Bronchial epithelial cell (primary cell): ENCODE measurements around the gene EGFLAM. TPM values are rescaled to one million over a fixed set of nuclear protein-coding genes. Genes with fewer than 3 reads are reported as not detected.

Source experiments
- DNase-seq: peaks from one replicate; pipeline ENCODE4 v3.0.0-alpha.2; 2010; ENCODE audit warnings: low read depth
- FAIRE-seq: peaks from 2 replicates; lab custom pipeline; 2011; peaks lifted over from hg19 to GRCh38; lab: Jason Lieb, UNC
- H3K27me3 ChIP-seq: 2 replicates; pipeline ENCODE4 v1.5.1; 2011; ENCODE audit warnings: low read length; ENCODE audit not compliant: control insufficient read depth, insufficient read depth
- H3K36me3 ChIP-seq: 2 replicates; pipeline ENCODE4 v1.5.1; 2011; ENCODE audit warnings: low read length; ENCODE audit not compliant: control insufficient read depth, insufficient read depth
- H3K4me3 ChIP-seq: 2 replicates; pipeline ENCODE4 v1.5.1; 2011; ENCODE audit warnings: mild to moderate bottlenecking, low read depth, low read length, control low read depth
- total RNA-seq: library from RNA; depleted of rRNA; stranded (reverse); fragments of >200 nt; gene quantifications from 2 replicates; pipeline ENCODE4 v1.2.1, GENCODE V29; 2014
- TF ChIP-seq, protein P1 (sequence below): IDR thresholded peaks from 2 replicates; pipeline ENCODE4 v1.5.1; 2011; ENCODE audit warnings: mild to moderate bottlenecking, moderate library complexity, low read length, control low read depth, inconsistent platforms; ENCODE audit not compliant: insufficient read depth, severe bottlenecking

The EGFLAM gene
- total RNA-seq, 1 donor from 2014 or later = 0.53 TPM

- Histone ChIP-seq H3K4me3 (no peak overlapping the region), H3K36me3 (no peaks in the 10 kb centered on the region), H3K27me3 (no peaks in the 10 kb centered on the region)
- FAIRE-seq (no peak), DNase-seq (no peak)
- TF ChIP-seq, protein P1, sequence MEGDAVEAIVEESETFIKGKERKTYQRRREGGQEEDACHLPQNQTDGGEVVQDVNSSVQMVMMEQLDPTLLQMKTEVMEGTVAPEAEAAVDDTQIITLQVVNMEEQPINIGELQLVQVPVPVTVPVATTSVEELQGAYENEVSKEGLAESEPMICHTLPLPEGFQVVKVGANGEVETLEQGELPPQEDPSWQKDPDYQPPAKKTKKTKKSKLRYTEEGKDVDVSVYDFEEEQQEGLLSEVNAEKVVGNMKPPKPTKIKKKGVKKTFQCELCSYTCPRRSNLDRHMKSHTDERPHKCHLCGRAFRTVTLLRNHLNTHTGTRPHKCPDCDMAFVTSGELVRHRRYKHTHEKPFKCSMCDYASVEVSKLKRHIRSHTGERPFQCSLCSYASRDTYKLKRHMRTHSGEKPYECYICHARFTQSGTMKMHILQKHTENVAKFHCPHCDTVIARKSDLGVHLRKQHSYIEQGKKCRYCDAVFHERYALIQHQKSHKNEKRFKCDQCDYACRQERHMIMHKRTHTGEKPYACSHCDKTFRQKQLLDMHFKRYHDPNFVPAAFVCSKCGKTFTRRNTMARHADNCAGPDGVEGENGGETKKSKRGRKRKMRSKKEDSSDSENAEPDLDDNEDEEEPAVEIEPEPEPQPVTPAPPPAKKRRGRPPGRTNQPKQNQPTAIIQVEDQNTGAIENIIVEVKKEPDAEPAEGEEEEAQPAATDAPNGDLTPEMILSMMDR = no peak
Observed at GRCh38 chr5:38422622-38423021, 164.3 kb downstream of the EGFLAM start.

DNA sequence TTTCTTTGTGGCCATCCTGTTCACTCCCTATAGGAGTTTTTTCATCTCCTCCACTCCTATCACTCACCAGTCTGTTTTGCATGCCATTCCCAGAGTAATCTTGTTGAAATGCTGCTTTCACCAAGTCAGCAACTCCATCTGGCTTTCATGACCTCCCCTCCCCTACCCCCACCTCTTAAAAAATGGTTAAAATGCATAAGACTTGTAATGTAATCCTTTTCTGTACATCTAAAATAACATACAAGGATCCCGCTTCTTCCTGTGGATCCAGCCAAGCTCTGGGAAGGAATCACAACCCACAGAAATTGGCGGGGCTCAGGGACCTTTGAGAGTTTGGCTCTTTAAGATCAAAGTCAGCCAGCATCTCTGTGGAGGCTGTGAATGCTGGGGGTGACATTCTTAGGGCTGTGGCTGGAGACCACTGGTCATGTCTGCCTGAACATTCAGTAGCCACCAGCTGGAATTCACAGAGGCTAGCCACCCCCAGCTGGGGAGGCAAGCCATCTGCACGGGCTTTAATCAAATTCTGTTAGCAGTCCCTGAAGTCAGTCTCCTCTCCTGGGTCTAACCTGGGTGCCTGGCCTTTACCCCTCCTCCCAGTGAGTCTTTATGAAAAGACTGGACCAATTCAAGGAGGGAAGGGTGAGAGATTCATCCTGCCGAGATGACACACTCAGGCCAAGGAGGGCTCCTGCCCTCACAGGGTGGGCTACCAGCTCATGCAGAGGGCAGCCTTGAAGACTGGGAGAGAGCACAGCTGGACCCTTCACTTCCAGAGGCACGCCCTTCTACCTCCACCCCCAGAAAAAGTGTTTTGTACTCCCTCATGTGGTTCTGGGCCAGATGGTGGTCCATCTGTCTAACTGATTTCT is 165.2 kb downstream of the EGFLAM start:
- Histone ChIP-seq H3K36me3 (no peaks in the 10 kb centered on the region), H3K4me3 (no peak overlapping the region), H3K27me3 (no peaks in the 10 kb centered on the region)
- FAIRE-seq (no peak), DNase-seq (no peak)
- TF ChIP-seq, protein P1 = no peak

GRCh38 chr5:38424148-38425060 is 166.0 kb downstream of the EGFLAM start:
- no peak for FAIRE-seq
- Histone ChIP-seq H3K36me3 (no peaks in the 10 kb centered on the region), H3K27me3 (no peaks in the 10 kb centered on the region), H3K4me3 (no peak overlapping the region)
- DNase-seq = no peak
- TF ChIP-seq, protein P1 = no peak

- Histone ChIP-seq H3K4me3 (no peak overlapping the region), H3K27me3 (no peaks in the 10 kb centered on the region), H3K36me3 (no peaks in the 10 kb centered on the region)
- FAIRE-seq = no peak
- DNase-seq = peak; percentile 68
- TF ChIP-seq, protein P1 = no peak
Observed at GRCh38 chr5:38426490-38426889, 168.1 kb downstream of the EGFLAM start.

DNA sequence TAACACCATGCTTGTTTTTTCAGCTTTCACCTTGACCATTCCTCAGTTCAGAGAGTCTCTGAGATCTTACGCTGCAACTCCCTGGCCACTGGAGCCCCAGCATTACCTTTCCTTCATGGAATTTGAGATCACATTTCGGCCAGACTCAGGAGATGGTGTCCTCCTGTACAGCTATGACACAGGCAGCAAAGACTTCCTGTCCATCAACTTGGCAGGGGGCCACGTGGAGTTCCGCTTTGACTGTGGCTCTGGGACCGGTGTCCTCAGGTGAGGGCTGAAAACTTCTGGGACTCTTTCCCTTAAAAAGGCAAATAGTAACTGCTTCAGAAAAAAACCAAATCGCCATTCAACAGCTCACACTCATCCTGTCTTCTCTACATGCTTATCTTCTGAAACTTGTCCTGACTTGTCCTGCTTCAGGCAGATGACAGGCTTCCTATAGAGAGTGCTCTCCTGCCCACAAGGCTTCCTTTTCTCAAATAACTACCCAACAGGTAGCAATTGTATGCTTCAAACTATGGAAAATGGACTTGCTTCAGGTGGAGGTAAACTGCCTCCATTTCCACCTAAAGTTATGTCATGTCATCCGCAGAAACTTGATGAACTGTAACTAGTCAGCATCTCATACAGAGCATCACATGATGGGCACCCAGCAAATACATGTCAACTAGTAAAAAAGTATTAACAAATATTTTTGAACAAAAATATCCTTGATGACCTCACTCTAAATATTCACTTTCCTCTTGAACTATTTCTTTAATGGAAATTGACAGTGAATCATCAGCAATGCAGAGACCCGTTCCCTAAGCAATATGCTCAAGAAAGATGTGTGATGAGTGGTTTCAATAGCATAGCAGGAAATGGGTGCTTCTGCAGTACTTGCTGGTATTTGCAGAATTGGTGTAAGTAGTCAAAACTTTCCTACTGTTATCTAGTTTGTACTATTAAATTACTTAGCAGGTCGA is 168.9 kb downstream of the EGFLAM start:
- DNase-seq = peak; percentile 86
- FAIRE-seq = no peak
- H3K36me3 ChIP-seq = no peaks in the 10 kb centered on the region
- TF ChIP-seq, protein P1 = no peak
- H3K27me3 ChIP-seq = no peaks in the 10 kb centered on the region
- no peak overlapping the region for H3K4me3 ChIP-seq
